H9 (cell line): ENCODE measurements around the gene ATF7. TPM values are rescaled to one million over a fixed set of nuclear protein-coding genes. Genes with fewer than 3 reads are reported as not detected.

Experiments
- DNase-seq: peaks from one replicate; pipeline ENCODE4 v3.0.0-alpha.2; 2017
- H2AFZ ChIP-seq: one replicate; pipeline ENCODE4 v1.6.1; 2013; ENCODE audit warnings: mild to moderate bottlenecking, low read length, control low read depth, moderate library complexity
- H2AK5ac ChIP-seq: 2 replicates; pipeline ENCODE4 v1.6.1; 2013; ENCODE audit warnings: low read length, control low read depth, mixed read lengths; ENCODE audit not compliant: insufficient read length
- H2BK120ac ChIP-seq: one replicate; pipeline ENCODE4 v1.6.1; 2013; ENCODE audit warnings: low read depth, mild to moderate bottlenecking, low read length, control low read depth, inconsistent platforms; ENCODE audit not compliant: poor library complexity, severe bottlenecking
- H2BK12ac ChIP-seq: 2 replicates; pipeline ENCODE4 v1.6.1; 2013; ENCODE audit warnings: low read length, control low read depth, mixed read lengths, low read depth; ENCODE audit not compliant: insufficient read length
- H2BK15ac ChIP-seq: 2 replicates; pipeline ENCODE4 v1.6.1; 2013; ENCODE audit warnings: low read depth, low read length, control low read depth
- H2BK20ac ChIP-seq: one replicate; pipeline ENCODE4 v1.6.1; 2013; ENCODE audit warnings: low read depth, mild to moderate bottlenecking, low read length, control low read depth, inconsistent platforms; ENCODE audit not compliant: poor library complexity, severe bottlenecking
- H2BK5ac ChIP-seq: 2 replicates; pipeline ENCODE4 v1.6.1; 2013; ENCODE audit warnings: low read length, control low read depth, mixed read lengths; ENCODE audit not compliant: insufficient read length
- H3K14ac ChIP-seq: 2 replicates; pipeline ENCODE4 v1.6.1; 2013; ENCODE audit warnings: low read length, control low read depth; ENCODE audit not compliant: insufficient read depth
- H3K18ac ChIP-seq: 2 replicates; pipeline ENCODE4 v1.6.1; 2013; ENCODE audit warnings: low read depth, mild to moderate bottlenecking, mixed read lengths, low read length, control low read depth; ENCODE audit not compliant: insufficient read length
- H3K23ac ChIP-seq: 2 replicates; pipeline ENCODE4 v1.6.1; 2013; ENCODE audit warnings: low read length, control low read depth, mixed read lengths, low read depth; ENCODE audit not compliant: insufficient read length
- H3K23me2 ChIP-seq: 2 replicates; pipeline ENCODE4 v1.6.1; 2013; ENCODE audit warnings: low read depth, mild to moderate bottlenecking, mixed read lengths, low read length, control low read depth; ENCODE audit not compliant: insufficient read length, poor library complexity, severe bottlenecking
- H3K27ac ChIP-seq: 2 replicates; pipeline ENCODE4 v1.5.1; 2013; ENCODE audit warnings: low read length, control low read depth, mixed read lengths, low read depth; ENCODE audit not compliant: insufficient read length
- H3K27me3 ChIP-seq: 2 replicates; pipeline ENCODE4 v1.6.1; 2013; ENCODE audit warnings: low read length, control low read depth, inconsistent platforms; ENCODE audit not compliant: insufficient read depth
- H3K4ac ChIP-seq: 2 replicates; pipeline ENCODE4 v1.6.1; 2013; ENCODE audit warnings: low read depth, mild to moderate bottlenecking, control low read depth, inconsistent platforms, low read length, moderate library complexity
- H3K4me1 ChIP-seq: 2 replicates; pipeline ENCODE4 v1.6.1; 2013; ENCODE audit warnings: low read length, control low read depth, inconsistent platforms; ENCODE audit not compliant: insufficient read depth
- H3K4me2 ChIP-seq: 2 replicates; pipeline ENCODE4 v1.6.1; 2013; ENCODE audit warnings: low read length, control low read depth, mixed read lengths; ENCODE audit not compliant: insufficient read length, insufficient read depth
- H3K56ac ChIP-seq: 2 replicates; pipeline ENCODE4 v1.6.1; 2013; ENCODE audit warnings: low read depth, mild to moderate bottlenecking, mixed read lengths, low read length, control low read depth; ENCODE audit not compliant: insufficient read length
- H3K79me1 ChIP-seq: 2 replicates; pipeline ENCODE4 v1.6.1; 2013; ENCODE audit warnings: low read depth, mild to moderate bottlenecking, moderate library complexity, low read length, control low read depth, inconsistent platforms; ENCODE audit not compliant: insufficient read depth, poor library complexity, severe bottlenecking
- H3K79me2 ChIP-seq: 2 replicates; pipeline ENCODE4 v1.6.1; 2013; ENCODE audit warnings: low read length, control low read depth, inconsistent platforms; ENCODE audit not compliant: insufficient read depth
- H3K9ac ChIP-seq: 2 replicates; pipeline ENCODE4 v1.6.1; 2013; ENCODE audit warnings: low read length, control low read depth, mixed read lengths; ENCODE audit not compliant: insufficient read length; ENCODE audit errors: extremely low read depth
- H3K9me3 ChIP-seq: one replicate; pipeline ENCODE4 v1.6.1; 2013; ENCODE audit warnings: low read depth, low read length, inconsistent platforms; ENCODE audit not compliant: control insufficient read depth
- H3T11ph ChIP-seq: one replicate; pipeline ENCODE4 v1.6.1; 2013; ENCODE audit warnings: mild to moderate bottlenecking, low read length, control low read depth, inconsistent platforms
- H4K20me1 ChIP-seq: one replicate; pipeline ENCODE4 v1.6.1; 2013; ENCODE audit not compliant: control insufficient read depth, insufficient read length, insufficient read depth
- H4K5ac ChIP-seq: 2 replicates; pipeline ENCODE4 v1.6.1; 2013; ENCODE audit warnings: low read depth, mild to moderate bottlenecking, mixed read lengths, low read length, control low read depth; ENCODE audit not compliant: insufficient read length
- H4K8ac ChIP-seq: replicated peaks from 2 replicates; pipeline ENCODE4 v1.6.1; 2013; ENCODE audit warnings: low read length, control low read depth, mixed read lengths, low read depth; ENCODE audit not compliant: insufficient read length
- H4K91ac ChIP-seq: 2 replicates; pipeline ENCODE4 v1.6.1; 2013; ENCODE audit warnings: low read depth, mild to moderate bottlenecking, moderate library complexity, mixed read lengths, low read length, control low read depth; ENCODE audit not compliant: insufficient read length
- H3K27ac Mint-ChIP-seq, 3 experiments: 2 replicates in 2 of 3; 3 replicates in 1 of 3; pipeline ENCODE4 v1.8.0; 2020 to 2021; ENCODE audit warnings: mixed read lengths in 3 of 3, mild to moderate bottlenecking in 1 of 3, moderate library complexity in 1 of 3
- H3K27me3 Mint-ChIP-seq: 2 replicates; pipeline ENCODE4 v1.8.0; 2021; ENCODE audit warnings: low read depth, mild to moderate bottlenecking, moderate library complexity, mixed read lengths
- H3K36me3 Mint-ChIP-seq, 3 experiments: 2 replicates in 2 of 3; 3 replicates in 1 of 3; pipeline ENCODE4 v1.8.0; 2020 to 2021; ENCODE audit warnings: low read depth in 3 of 3, mixed read lengths in 3 of 3; ENCODE audit not compliant: insufficient read depth in 1 of 3
- H3K4me1 Mint-ChIP-seq, 2 experiments: 2 replicates each; pipeline ENCODE4 v1.8.0; 2020; ENCODE audit warnings: mixed read lengths in 2 of 2
- H3K4me3 Mint-ChIP-seq, 2 experiments: 2 replicates in 1 of 2; 3 replicates in 1 of 2; pipeline ENCODE4 v1.8.0; 2020 to 2021; ENCODE audit warnings: mild to moderate bottlenecking in 2 of 2, mixed read lengths in 2 of 2, moderate library complexity in 1 of 2
- H3K9me3 Mint-ChIP-seq, 2 experiments: 2 replicates in 1 of 2; 3 replicates in 1 of 2; pipeline ENCODE4 v1.8.0; 2020; ENCODE audit warnings: mild to moderate bottlenecking in 2 of 2, mixed read lengths in 2 of 2, moderate library complexity in 1 of 2
- WGBS: extraction: QIAGEN DNeasy Blood & Tissue Kit; methylation state at CpG from one replicate; pipeline ENCODE4 v1.1.7; 2013; ENCODE audit warnings: missing lambda C conversion rate, low lambda C conversion rate, mixed read lengths; ENCODE audit not compliant: insufficient read length; ENCODE audit errors: extremely low coverage; 5-methylcytosine and 5-hydroxymethylcytosine counted together
- total RNA-seq: library from RNA; stranded (reverse); gene quantifications from 2 replicates; pipeline ENCODE4 v1.2.1, GENCODE V29; 2021
- TF ChIP-seq, protein P1 (sequence below): fragments of 200-600 bp; sonication (generic); conservative IDR thresholded peaks from 3 replicates; pipeline ENCODE4 v1.8.0; 2021; ENCODE audit warnings: antibody characterized with exemption, mild to moderate bottlenecking

The ATF7 gene
- total RNA-seq, 1 experiment from 2014 or later: 17.7 TPM

- no peak overlapping the region for H2BK15ac ChIP-seq
- no peak overlapping the region for H3T11ph ChIP-seq
- H2BK12ac ChIP-seq: no peak overlapping the region
- H2AFZ ChIP-seq: no peak overlapping the region
- no peak overlapping the region for H3K27ac Mint-ChIP-seq
- H2BK5ac ChIP-seq: no peak overlapping the region
- H3K36me3 Mint-ChIP-seq: no peaks in the 10 kb centered on the region
- no peak overlapping the region for H4K5ac ChIP-seq
- no CpG with 5 or more reads among the region's 1 CpG for WGBS
- H3K27me3 Mint-ChIP-seq: no peaks in the 10 kb centered on the region
- no peaks in the 10 kb centered on the region for H3K79me2 ChIP-seq
- no peaks in the 10 kb centered on the region for H3K79me1 ChIP-seq
- no peak overlapping the region for H3K18ac ChIP-seq
- H3K4me3 Mint-ChIP-seq: no peak overlapping the region
- H3K27me3 ChIP-seq: no peaks in the 10 kb centered on the region
- no peak overlapping the region for H3K27ac ChIP-seq
- no peaks in the 10 kb centered on the region for H3K9me3 Mint-ChIP-seq
- H3K4me1 ChIP-seq: no peaks in the 10 kb centered on the region; the same call in 1 of the 2 replicates
- no peak overlapping the region for H2BK120ac ChIP-seq
- H3K56ac ChIP-seq: no peak overlapping the region
- no peak for DNase-seq
- no peak overlapping the region for H2AK5ac ChIP-seq
- no peak overlapping the region for H3K4me2 ChIP-seq
- H3K23ac ChIP-seq: no peak overlapping the region
- no peaks in the 10 kb centered on the region for H3K23me2 ChIP-seq
- H2BK20ac ChIP-seq: no peak overlapping the region
- H3K9me3 ChIP-seq: no peaks in the 10 kb centered on the region
- peaks cover 3 to 8% of the 10 kb centered on the region in 2 experiments; a peak in 2 of 4 replicates for H3K4me1 Mint-ChIP-seq
- no peak overlapping the region for H3K4ac ChIP-seq
- no peak overlapping the region for H4K91ac ChIP-seq
- TF ChIP-seq, protein P1, sequence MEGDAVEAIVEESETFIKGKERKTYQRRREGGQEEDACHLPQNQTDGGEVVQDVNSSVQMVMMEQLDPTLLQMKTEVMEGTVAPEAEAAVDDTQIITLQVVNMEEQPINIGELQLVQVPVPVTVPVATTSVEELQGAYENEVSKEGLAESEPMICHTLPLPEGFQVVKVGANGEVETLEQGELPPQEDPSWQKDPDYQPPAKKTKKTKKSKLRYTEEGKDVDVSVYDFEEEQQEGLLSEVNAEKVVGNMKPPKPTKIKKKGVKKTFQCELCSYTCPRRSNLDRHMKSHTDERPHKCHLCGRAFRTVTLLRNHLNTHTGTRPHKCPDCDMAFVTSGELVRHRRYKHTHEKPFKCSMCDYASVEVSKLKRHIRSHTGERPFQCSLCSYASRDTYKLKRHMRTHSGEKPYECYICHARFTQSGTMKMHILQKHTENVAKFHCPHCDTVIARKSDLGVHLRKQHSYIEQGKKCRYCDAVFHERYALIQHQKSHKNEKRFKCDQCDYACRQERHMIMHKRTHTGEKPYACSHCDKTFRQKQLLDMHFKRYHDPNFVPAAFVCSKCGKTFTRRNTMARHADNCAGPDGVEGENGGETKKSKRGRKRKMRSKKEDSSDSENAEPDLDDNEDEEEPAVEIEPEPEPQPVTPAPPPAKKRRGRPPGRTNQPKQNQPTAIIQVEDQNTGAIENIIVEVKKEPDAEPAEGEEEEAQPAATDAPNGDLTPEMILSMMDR: no peak
- H4K8ac ChIP-seq: no peak overlapping the region
- H3K9ac ChIP-seq: no peak overlapping the region
- no peak overlapping the region for H3K14ac ChIP-seq
- H4K20me1 ChIP-seq: no peaks in the 10 kb centered on the region
Measured at GRCh38 chr12:53561590-53561953, 64.6 kb downstream of the ATF7 start.
